ENCODE results near the gene MYZAP. TPM values are rescaled to one million over a fixed set of nuclear protein-coding genes. Genes with fewer than 3 reads are reported as not detected.

MYZAP gene
- total and polyA plus RNA-seq, 4 donors: 0.50 to 1.8 (median 0.99) TPM

DNA sequence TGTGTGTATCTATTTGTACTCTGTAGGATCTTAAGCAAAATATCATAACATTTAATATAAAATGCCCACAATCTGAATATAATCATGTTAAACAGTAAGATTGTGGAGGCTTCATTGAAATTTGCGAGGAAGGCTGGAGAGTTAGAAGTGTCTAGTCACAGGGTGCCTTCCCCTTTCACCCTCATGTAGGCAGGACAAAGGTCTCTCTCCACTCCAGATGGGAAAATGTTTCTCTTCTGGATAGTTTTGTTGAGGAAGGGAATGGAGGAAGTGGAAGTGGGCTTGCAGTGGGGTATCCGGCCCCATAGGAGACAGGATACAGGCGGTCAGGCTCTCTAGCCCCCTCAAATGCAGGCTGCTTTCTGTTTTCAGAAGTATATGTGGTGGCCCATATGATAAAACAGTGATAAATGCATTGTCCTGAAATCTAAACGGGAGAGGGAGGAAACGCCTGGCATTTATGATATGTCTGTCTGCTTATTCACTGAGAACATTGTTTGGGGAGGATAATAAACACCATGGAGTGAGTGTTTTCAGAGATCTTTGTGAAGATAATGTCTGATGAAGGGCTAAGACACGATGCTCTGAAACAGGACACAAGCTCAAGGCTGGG lies 13.3 kb upstream of the MYZAP start:
- H3K27ac ChIP-seq (ENCODE audit: low read depth in 1 of 2, low read length in 2 of 2): no peak overlapping the region
- H3K4me3 ChIP-seq (ENCODE audit: low read depth in 1 of 3, low read length in 3 of 3): no peak overlapping the region
- H3K36me3 ChIP-seq (ENCODE audit: control insufficient read depth in 4 of 4, insufficient read depth in 3 of 4, low read depth in 1 of 4, low read length in 3 of 4): no peaks in the 10 kb centered on the region
- no peak for TF ChIP-seq HNF4G (IDR thresholded peaks at IDR 0.05)
- TF ChIP-seq, protein P1, sequence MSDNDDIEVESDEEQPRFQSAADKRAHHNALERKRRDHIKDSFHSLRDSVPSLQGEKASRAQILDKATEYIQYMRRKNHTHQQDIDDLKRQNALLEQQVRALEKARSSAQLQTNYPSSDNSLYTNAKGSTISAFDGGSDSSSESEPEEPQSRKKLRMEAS (IDR thresholded peaks at IDR 0.05): peak; percentile 34
- TF ChIP-seq FOXA2 (IDR thresholded peaks at IDR 0.05): no peak
- H3K4me1 ChIP-seq (ENCODE audit: control insufficient read depth in 4 of 4, insufficient read depth in 4 of 4, low read length in 3 of 4): peaks cover 0 to 12% (median 10%) of the 10 kb centered on the region in 4 donors
- H3K9ac ChIP-seq (ENCODE audit: low read depth in 1 of 2, low read length in 2 of 2): no peak overlapping the region
- H3K27me3 ChIP-seq (ENCODE audit: control insufficient read depth in 4 of 4, insufficient read depth in 4 of 4, low read length in 3 of 4): no peaks in the 10 kb centered on the region
- 63% methylated on average over 6 of the region's 6 CpGs for WGBS
- H3K9me3 ChIP-seq (ENCODE audit: control insufficient read depth in 4 of 4, low read length in 3 of 4): peaks cover 5 to 10% (median 6%) of the 10 kb centered on the region in 4 donors
- no peak for DNase-seq (ENCODE audit: low spot score)

DNA sequence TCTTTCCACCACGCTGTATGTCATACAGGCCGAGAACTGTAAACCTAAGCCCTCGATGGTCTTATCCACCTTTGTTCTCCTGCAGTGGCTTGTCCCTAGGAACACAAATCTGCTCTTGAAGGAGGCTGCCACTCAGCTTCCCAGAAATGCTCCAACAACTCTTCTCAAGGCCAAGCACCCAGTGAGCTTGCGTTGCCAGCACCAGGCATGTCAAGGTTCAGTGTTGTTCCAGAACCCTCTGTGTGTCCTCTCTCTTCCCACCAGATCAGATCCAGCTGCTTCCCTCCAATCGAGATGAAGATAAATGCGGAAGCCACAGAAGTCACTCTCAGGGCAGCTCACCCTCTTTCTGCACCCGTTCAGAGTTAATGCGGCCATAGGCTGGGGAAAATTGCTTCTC lies 11.3 kb upstream of the MYZAP start:
- Histone ChIP-seq H3K9ac (ENCODE audit: low read depth in 1 of 2, low read length in 2 of 2) (no peak overlapping the region), H3K27me3 (ENCODE audit: control insufficient read depth in 4 of 4, insufficient read depth in 4 of 4, low read length in 3 of 4) (no peaks in the 10 kb centered on the region), H3K36me3 (ENCODE audit: control insufficient read depth in 4 of 4, insufficient read depth in 3 of 4, low read depth in 1 of 4, low read length in 3 of 4) (no peaks in the 10 kb centered on the region), H3K4me1 (ENCODE audit: control insufficient read depth in 4 of 4, insufficient read depth in 4 of 4, low read length in 3 of 4) (peaks cover 0 to 12% (median 10%) of the 10 kb centered on the region in 4 donors), H3K9me3 (ENCODE audit: control insufficient read depth in 4 of 4, low read length in 3 of 4) (peaks cover 5 to 10% (median 8%) of the 10 kb centered on the region in 4 donors), H3K27ac (ENCODE audit: low read depth in 1 of 2, low read length in 2 of 2) (no peak overlapping the region), H3K4me3 (ENCODE audit: low read depth in 1 of 3, low read length in 3 of 3) (no peak overlapping the region)
- peak; percentile 9 for DNase-seq (ENCODE audit: low spot score)
- no peak for TF ChIP-seq RXRA (IDR thresholded peaks at IDR 0.05)
- no peak for TF ChIP-seq FOXA2 (IDR thresholded peaks at IDR 0.05)
- no peak for TF ChIP-seq HNF4G (IDR thresholded peaks at IDR 0.05)
- TF ChIP-seq, protein P2, sequence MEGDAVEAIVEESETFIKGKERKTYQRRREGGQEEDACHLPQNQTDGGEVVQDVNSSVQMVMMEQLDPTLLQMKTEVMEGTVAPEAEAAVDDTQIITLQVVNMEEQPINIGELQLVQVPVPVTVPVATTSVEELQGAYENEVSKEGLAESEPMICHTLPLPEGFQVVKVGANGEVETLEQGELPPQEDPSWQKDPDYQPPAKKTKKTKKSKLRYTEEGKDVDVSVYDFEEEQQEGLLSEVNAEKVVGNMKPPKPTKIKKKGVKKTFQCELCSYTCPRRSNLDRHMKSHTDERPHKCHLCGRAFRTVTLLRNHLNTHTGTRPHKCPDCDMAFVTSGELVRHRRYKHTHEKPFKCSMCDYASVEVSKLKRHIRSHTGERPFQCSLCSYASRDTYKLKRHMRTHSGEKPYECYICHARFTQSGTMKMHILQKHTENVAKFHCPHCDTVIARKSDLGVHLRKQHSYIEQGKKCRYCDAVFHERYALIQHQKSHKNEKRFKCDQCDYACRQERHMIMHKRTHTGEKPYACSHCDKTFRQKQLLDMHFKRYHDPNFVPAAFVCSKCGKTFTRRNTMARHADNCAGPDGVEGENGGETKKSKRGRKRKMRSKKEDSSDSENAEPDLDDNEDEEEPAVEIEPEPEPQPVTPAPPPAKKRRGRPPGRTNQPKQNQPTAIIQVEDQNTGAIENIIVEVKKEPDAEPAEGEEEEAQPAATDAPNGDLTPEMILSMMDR (IDR thresholded peaks at IDR 0.05; ENCODE audit: low read depth, low read length, missing input control): no peak
- no peak for TF ChIP-seq GABPA (IDR thresholded peaks at IDR 0.05 in 1 of 2, conservative IDR thresholded peaks at IDR 0.05 in 1 of 2)
- TF ChIP-seq, protein P3, sequence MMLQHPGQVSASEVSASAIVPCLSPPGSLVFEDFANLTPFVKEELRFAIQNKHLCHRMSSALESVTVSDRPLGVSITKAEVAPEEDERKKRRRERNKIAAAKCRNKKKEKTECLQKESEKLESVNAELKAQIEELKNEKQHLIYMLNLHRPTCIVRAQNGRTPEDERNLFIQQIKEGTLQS (IDR thresholded peaks at IDR 0.05): no peak
- TF ChIP-seq, protein P4, sequence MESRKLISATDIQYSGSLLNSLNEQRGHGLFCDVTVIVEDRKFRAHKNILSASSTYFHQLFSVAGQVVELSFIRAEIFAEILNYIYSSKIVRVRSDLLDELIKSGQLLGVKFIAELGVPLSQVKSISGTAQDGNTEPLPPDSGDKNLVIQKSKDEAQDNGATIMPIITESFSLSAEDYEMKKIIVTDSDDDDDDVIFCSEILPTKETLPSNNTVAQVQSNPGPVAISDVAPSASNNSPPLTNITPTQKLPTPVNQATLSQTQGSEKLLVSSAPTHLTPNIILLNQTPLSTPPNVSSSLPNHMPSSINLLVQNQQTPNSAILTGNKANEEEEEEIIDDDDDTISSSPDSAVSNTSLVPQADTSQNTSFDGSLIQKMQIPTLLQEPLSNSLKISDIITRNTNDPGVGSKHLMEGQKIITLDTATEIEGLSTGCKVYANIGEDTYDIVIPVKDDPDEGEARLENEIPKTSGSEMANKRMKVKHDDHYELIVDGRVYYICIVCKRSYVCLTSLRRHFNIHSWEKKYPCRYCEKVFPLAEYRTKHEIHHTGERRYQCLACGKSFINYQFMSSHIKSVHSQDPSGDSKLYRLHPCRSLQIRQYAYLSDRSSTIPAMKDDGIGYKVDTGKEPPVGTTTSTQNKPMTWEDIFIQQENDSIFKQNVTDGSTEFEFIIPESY (IDR thresholded peaks at IDR 0.05): no peak
- TF ChIP-seq HNF4A (conservative IDR thresholded peaks at IDR 0.05): no peak
- no peak for TF ChIP-seq RAD21 (IDR thresholded peaks at IDR 0.05)
- no peak for TF ChIP-seq NR2F2 (IDR thresholded peaks at IDR 0.05)
- TF ChIP-seq EGR1 (IDR thresholded peaks at IDR 0.05; ENCODE audit: low read depth in 2 of 2): no peak
- no peak for TF ChIP-seq YY1 (IDR thresholded peaks at IDR 0.05)
- no peak for TF ChIP-seq TAF1 (conservative IDR thresholded peaks at IDR 0.05)
- TF ChIP-seq, protein P1 (IDR thresholded peaks at IDR 0.05): no peak
- TF ChIP-seq, protein P5, sequence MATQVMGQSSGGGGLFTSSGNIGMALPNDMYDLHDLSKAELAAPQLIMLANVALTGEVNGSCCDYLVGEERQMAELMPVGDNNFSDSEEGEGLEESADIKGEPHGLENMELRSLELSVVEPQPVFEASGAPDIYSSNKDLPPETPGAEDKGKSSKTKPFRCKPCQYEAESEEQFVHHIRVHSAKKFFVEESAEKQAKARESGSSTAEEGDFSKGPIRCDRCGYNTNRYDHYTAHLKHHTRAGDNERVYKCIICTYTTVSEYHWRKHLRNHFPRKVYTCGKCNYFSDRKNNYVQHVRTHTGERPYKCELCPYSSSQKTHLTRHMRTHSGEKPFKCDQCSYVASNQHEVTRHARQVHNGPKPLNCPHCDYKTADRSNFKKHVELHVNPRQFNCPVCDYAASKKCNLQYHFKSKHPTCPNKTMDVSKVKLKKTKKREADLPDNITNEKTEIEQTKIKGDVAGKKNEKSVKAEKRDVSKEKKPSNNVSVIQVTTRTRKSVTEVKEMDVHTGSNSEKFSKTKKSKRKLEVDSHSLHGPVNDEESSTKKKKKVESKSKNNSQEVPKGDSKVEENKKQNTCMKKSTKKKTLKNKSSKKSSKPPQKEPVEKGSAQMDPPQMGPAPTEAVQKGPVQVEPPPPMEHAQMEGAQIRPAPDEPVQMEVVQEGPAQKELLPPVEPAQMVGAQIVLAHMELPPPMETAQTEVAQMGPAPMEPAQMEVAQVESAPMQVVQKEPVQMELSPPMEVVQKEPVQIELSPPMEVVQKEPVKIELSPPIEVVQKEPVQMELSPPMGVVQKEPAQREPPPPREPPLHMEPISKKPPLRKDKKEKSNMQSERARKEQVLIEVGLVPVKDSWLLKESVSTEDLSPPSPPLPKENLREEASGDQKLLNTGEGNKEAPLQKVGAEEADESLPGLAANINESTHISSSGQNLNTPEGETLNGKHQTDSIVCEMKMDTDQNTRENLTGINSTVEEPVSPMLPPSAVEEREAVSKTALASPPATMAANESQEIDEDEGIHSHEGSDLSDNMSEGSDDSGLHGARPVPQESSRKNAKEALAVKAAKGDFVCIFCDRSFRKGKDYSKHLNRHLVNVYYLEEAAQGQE (IDR thresholded peaks at IDR 0.05): no peak
- TF ChIP-seq SP1 (IDR thresholded peaks at IDR 0.05): no peak
- TF ChIP-seq JUND (IDR thresholded peaks at IDR 0.05): no peak
- WGBS: 93% methylated on average over 8 of the region's 8 CpGs

Measured in liver (tissue), 9 donors.